OCI-LY7 (cell line): Measurements from ENCODE around the gene SEPSECS.

ENCODE experiments used
- CTCF ChIP-seq: fragments of 200-600 bp; sonication (generic); conservative IDR thresholded peaks from 2 replicates; pipeline ENCODE4 v1.5.1; 2014; ENCODE audit warnings: mild to moderate bottlenecking, antibody characterized with exemption, low read length, moderate library complexity, mixed read lengths
- EZH2phosphoT487 ChIP-seq: fragments of 200-600 bp; sonication (generic); IDR thresholded peaks from 2 replicates; pipeline ENCODE4 v1.6.1; 2018; ENCODE audit warnings: low read depth, borderline replicate concordance, mild to moderate bottlenecking, mixed run types, antibody characterized with exemption, low read length, moderate library complexity, mixed read lengths

GRCh38 chr4:25100021-25100555 lies 60.2 kb downstream of the SEPSECS start:
- no peak for TF ChIP-seq CTCF
- TF ChIP-seq EZH2phosphoT487: no peak
